Measurements from ENCODE around the gene LSM2.
"Not testable (repeated sequence)": the region's sequence is repeated elsewhere in the genome, so short reads cannot be mapped to it uniquely, and the experiment has no call there.

The LSM2 gene

GRCh38 chr6:31796993-31797385, 9.8 kb downstream of the LSM2 start:
- no peak for FAIRE-seq

GRCh38 chr6:31795616-31796298, 11.0 kb downstream of the LSM2 start, which contains the start of gene VARS1:
VARS1 (minus strand) TSS chr6:31795752; CDS start chr6:31795217, 535 bp downstream.
- FAIRE-seq, result no peak

- FAIRE-seq, result no peak
These were observed 11.7 kb downstream of the LSM2 start for GRCh38 chr6:31794866-31795615.

GRCh38 chr6:31794294-31794865, 12.4 kb downstream of the LSM2 start:
- FAIRE-seq, result no peak

- not testable (repeated sequence) for FAIRE-seq
These were observed 12.9 kb downstream of the LSM2 start for GRCh38 chr6:31793927-31794245.

GRCh38 chr6:31792761-31793171, 14.0 kb downstream of the LSM2 start:
- no peak for FAIRE-seq

GRCh38 chr6:31792090-31792374, 14.7 kb downstream of the LSM2 start:
- FAIRE-seq, result no peak

GRCh38 chr6:31791324-31792089, 15.3 kb downstream of the LSM2 start:
- no peak for FAIRE-seq

- FAIRE-seq, result no peak
These were observed 21.3 kb downstream of the LSM2 start for GRCh38 chr6:31785475-31785874.

- FAIRE-seq, result no peak
These were observed 22.5 kb downstream of the LSM2 start for GRCh38 chr6:31784098-31784925.

GRCh38 chr6:31782126-31782855, 24.5 kb downstream of the LSM2 start:
- FAIRE-seq, result no peak

GRCh38 chr6:31781244-31782125, 25.3 kb downstream of the LSM2 start:
- FAIRE-seq, result no peak

GRCh38 chr6:31780507-31781243, 26.1 kb downstream of the LSM2 start:
- FAIRE-seq, result no peak

- no peak for FAIRE-seq
These were observed 26.9 kb downstream of the LSM2 start for GRCh38 chr6:31779908-31780307.

- no peak for FAIRE-seq
These were observed 27.5 kb downstream of the LSM2 start for GRCh38 chr6:31778999-31779885.

- no peak for FAIRE-seq
These were observed 28.6 kb downstream of the LSM2 start for GRCh38 chr6:31778193-31778592.

- FAIRE-seq, result no peak
These were observed 29.1 kb downstream of the LSM2 start for GRCh38 chr6:31777667-31778050.

- FAIRE-seq, result no peak
These were observed 29.6 kb downstream of the LSM2 start, which contains the start of gene VWA7 for GRCh38 chr6:31776989-31777666. VWA7 (minus strand) TSS chr6:31777328; CDS start chr6:31776779, 549 bp downstream.

All from endometrium (tissue), 2 donors.